Calu3 (cell line): Measurements from ENCODE around the gene NIFK. TPM values are rescaled to one million over a fixed set of nuclear protein-coding genes. Genes with fewer than 3 reads are reported as not detected.
"Not testable (repeated sequence)": the region's sequence is repeated elsewhere in the genome, so short reads cannot be mapped to it uniquely, and the experiment has no call there.

ENCODE experiments used
- BruUV-seq: library from RNA; stranded (reverse); fragments of 400-500 nt; replicated peaks from 2 replicates; lab custom pipeline; 2021; lab: Mats Ljungman, UMichigan
- CTCF ChIA-PET: fragments of 300-600 bp; sonication (Branson Sonifier 250); formaldehyde crosslinking; loops from one replicate; lab custom pipeline; 2022; ENCODE audit warnings: antibody characterized with exemption; lab: Charles Lee
- DNase-seq: peaks from one replicate; pipeline ENCODE4 v3.0.0; 2022
- H3K27ac Mint-ChIP-seq: one replicate; pipeline ENCODE4 v1.8.0; 2022; ENCODE audit warnings: mixed read lengths; ENCODE audit not compliant: unreplicated experiment
- H3K27me3 Mint-ChIP-seq: one replicate; pipeline ENCODE4 v1.8.0; 2022; ENCODE audit warnings: mixed read lengths; ENCODE audit not compliant: unreplicated experiment
- H3K36me3 Mint-ChIP-seq: one replicate; pipeline ENCODE4 v1.8.0; 2022; ENCODE audit warnings: mild to moderate bottlenecking, moderate library complexity, mixed read lengths; ENCODE audit not compliant: insufficient read depth, unreplicated experiment
- H3K4me1 Mint-ChIP-seq: one replicate; pipeline ENCODE4 v1.8.0; 2022; ENCODE audit warnings: mild to moderate bottlenecking, low read depth, mixed read lengths; ENCODE audit not compliant: unreplicated experiment
- H3K4me3 Mint-ChIP-seq: one replicate; pipeline ENCODE4 v1.8.0; 2022; ENCODE audit warnings: mild to moderate bottlenecking, low read depth, moderate library complexity, mixed read lengths; ENCODE audit not compliant: unreplicated experiment
- H3K9me3 Mint-ChIP-seq: one replicate; pipeline ENCODE4 v1.8.0; 2022; ENCODE audit warnings: low read depth, mixed read lengths; ENCODE audit not compliant: unreplicated experiment
- CTCF ChIP-seq: fragments of 200-600 bp; IDR thresholded peaks from one replicate; pipeline ENCODE4 v1.8.0; 2022; ENCODE audit warnings: antibody characterized with exemption; ENCODE audit not compliant: unreplicated experiment
- intact Hi-C: fragments of 100-400 bp; cut with micrococcal nuclease; formaldehyde crosslinking; loops from one replicate; pipeline ENCODE4 v1.10.0; 2022; ENCODE audit not compliant: unreplicated experiment
- total RNA-seq: library from RNA; stranded (reverse); gene quantifications from 2 replicates; pipeline ENCODE4 v1.2.3, GENCODE V29; 2022

Gene NIFK
- total RNA-seq, 1 experiment from 2014 or later, result 82.9 TPM

GRCh38 chr2:121721926-121722325 lies 14.7 kb downstream of the NIFK start:
- DNase-seq, result no peak
- no peak for TF ChIP-seq CTCF
- no peak overlapping the region for H3K27ac Mint-ChIP-seq
- H3K9me3 Mint-ChIP-seq, result no peaks in the 10 kb centered on the region
- H3K4me1 Mint-ChIP-seq, result peaks cover 7% of the 10 kb centered on the region
- intact Hi-C loops, result no loop called here
- BruUV-seq, result no TSS peak
- CTCF ChIA-PET, result interaction anchor here (0.7 kb wide), 1 partner anchor 426 kb away, joined by 3 read pairs; no protein-coding TSS in a partner anchor
- no peaks in the 10 kb centered on the region for H3K27me3 Mint-ChIP-seq
- H3K4me3 Mint-ChIP-seq, result no peak overlapping the region
- H3K36me3 Mint-ChIP-seq, result peaks cover 16% of the 10 kb centered on the region

GRCh38 chr2:121717529-121717928 lies 19.1 kb downstream of the NIFK start:
- CTCF ChIA-PET, result interaction anchor here (0.5 to 1.7 kb wide), 2 partner anchors 18 to 77 kb away, joined by 3 to 6 read pairs; no protein-coding TSS in a partner anchor
- H3K4me1 Mint-ChIP-seq, result peaks cover 24% of the 10 kb centered on the region
- intact Hi-C loops, result loop anchor here (5.0 kb wide), 1 partner anchor 315 kb away; no protein-coding TSS in a partner anchor
- no peaks in the 10 kb centered on the region for H3K27me3 Mint-ChIP-seq
- H3K9me3 Mint-ChIP-seq, result no peaks in the 10 kb centered on the region
- H3K4me3 Mint-ChIP-seq, result no peak overlapping the region
- H3K27ac Mint-ChIP-seq, result no peak overlapping the region
- no TSS peak for BruUV-seq
- no peak for TF ChIP-seq CTCF
- no peak for DNase-seq
- no peaks in the 10 kb centered on the region for H3K36me3 Mint-ChIP-seq

- no peak for TF ChIP-seq CTCF
- no peak for DNase-seq
- Mint-ChIP-seq H3K27ac (no peak overlapping the region), H3K36me3 (no peaks in the 10 kb centered on the region), H3K27me3 (no peaks in the 10 kb centered on the region), H3K4me3 (no peak overlapping the region), H3K4me1 (peaks cover 18% of the 10 kb centered on the region), H3K9me3 (no peaks in the 10 kb centered on the region)
- CTCF ChIA-PET, result interaction anchor here (0.7 to 1.1 kb wide), 3 partner anchors 17 to 186 kb away, joined by 3 to 4 read pairs (median 4); partner anchors contain the start of gene RNU4ATAC
- BruUV-seq, result no TSS peak
- intact Hi-C loops, result loop anchor here (5.0 kb wide), 1 partner anchor 314 kb away; no protein-coding TSS in a partner anchor
Measured at GRCh38 chr2:121716126-121716525, 20.5 kb downstream of the NIFK start.

- not testable (repeated sequence) for BruUV-seq
- peaks cover 62% of the 10 kb centered on the region for H3K4me1 Mint-ChIP-seq
- intact Hi-C loops, result loop anchor here (2.0 kb wide), 2 partner anchors 63 to 115 kb away; partner anchors contain the start of gene CLASP1
Measured at GRCh38 chr2:121711481-121711880, 25.2 kb downstream of the NIFK start.

More at GRCh38 chr2:121711481-121711880, 25.2 kb downstream of the NIFK start:
- peak overlapping the region; percentile 92 for H3K27ac Mint-ChIP-seq
- H3K9me3 Mint-ChIP-seq, CTCF ChIA-PET, DNase-seq, H3K27me3 Mint-ChIP-seq, H3K4me3 Mint-ChIP-seq: not testable (repeated sequence)
- peaks cover 26% of the 10 kb centered on the region for H3K36me3 Mint-ChIP-seq
